GM12874 (cell line): Measurements from ENCODE around the gene ZC3H12D.

Source experiments
- TF ChIP-seq, protein P1 (sequence below): IDR thresholded peaks from 2 replicates; pipeline ENCODE4 v1.5.1; 2011; ENCODE audit warnings: low read depth, mild to moderate bottlenecking, control low read depth, low read length, moderate library complexity; ENCODE audit not compliant: insufficient read depth

Gene ZC3H12D

GRCh38 chr6:149445573-149445972, 39.2 kb downstream of the ZC3H12D start:
- TF ChIP-seq, protein P1, sequence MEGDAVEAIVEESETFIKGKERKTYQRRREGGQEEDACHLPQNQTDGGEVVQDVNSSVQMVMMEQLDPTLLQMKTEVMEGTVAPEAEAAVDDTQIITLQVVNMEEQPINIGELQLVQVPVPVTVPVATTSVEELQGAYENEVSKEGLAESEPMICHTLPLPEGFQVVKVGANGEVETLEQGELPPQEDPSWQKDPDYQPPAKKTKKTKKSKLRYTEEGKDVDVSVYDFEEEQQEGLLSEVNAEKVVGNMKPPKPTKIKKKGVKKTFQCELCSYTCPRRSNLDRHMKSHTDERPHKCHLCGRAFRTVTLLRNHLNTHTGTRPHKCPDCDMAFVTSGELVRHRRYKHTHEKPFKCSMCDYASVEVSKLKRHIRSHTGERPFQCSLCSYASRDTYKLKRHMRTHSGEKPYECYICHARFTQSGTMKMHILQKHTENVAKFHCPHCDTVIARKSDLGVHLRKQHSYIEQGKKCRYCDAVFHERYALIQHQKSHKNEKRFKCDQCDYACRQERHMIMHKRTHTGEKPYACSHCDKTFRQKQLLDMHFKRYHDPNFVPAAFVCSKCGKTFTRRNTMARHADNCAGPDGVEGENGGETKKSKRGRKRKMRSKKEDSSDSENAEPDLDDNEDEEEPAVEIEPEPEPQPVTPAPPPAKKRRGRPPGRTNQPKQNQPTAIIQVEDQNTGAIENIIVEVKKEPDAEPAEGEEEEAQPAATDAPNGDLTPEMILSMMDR = no peak

DNA sequence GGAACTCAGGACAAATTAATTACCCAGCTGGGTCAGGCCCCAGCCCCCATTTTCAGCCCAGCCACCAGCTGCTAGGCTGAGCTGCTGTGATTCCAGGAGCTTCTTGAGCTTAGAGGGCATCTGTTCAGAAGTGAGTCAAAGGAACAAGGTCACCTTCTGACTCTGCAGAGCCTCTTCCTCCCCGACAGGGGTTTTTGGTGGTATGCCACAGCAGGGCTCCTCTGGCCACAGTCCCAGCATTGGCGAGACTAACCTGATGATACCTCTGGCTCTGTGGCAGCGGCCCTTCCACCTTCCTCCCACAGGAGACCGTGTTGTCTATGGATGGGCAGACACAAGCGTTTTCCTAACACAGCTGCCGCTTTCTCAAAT, 39.7 kb downstream of the ZC3H12D start:
- TF ChIP-seq, protein P1 = no peak

DNA sequence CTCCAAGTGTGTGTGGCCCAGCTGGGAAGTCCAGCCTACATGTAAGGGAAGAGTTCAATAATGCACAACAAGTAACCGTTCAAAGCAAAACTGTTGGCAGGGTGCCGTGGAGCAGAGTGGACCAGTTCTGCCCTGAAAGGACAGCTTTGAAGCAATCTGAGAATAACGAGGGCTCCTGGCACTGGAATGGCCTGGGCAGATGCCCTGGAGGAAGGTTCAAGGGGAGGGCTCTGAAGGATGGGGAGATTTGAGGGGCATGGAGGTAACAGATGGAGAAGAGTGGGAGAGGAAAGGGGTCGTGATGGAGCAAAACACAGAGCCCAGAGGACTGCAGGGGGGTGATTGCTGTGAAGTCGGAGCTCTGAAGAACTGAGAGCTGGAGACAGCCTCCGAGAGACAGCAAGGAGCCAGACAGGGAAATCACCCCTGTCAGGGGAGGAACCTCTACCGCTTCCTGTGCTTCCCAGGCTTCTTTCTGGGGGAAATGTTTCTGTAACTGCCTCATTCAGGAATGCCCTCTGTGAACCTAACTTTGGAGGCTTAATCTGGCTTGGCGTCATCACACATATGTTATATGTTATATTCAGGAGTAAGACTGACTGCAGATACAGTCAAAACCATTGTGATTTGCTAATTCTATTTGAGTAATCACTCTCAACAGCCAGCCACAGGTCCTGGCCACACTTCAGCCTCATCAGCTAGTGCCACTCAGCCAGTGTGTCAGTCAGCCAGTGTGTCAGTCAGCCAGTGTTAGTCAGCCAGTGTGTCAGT, 41.2 kb downstream of the ZC3H12D start:
- TF ChIP-seq, protein P1 = no peak

DNA sequence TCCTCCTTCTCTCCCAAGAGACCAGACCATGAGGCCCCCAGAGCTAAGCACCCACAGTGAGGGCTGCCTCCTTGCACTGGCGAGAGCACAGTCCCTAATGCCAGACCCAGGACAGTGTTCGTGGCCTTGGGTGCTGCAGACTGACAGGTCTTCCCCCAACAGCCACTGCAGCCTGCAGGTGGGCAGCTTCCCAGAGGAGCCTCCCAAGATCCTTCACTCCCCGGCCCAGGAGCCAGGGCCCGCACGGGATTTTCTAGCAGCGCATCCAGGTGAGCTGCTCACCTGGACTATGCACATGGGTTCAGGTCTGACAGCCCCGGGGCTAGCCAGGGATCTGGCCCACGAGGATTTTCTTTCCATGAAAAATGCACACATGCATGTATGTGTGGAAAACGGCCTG, 43.1 kb downstream of the ZC3H12D start:
- TF ChIP-seq, protein P1 = no peak

DNA sequence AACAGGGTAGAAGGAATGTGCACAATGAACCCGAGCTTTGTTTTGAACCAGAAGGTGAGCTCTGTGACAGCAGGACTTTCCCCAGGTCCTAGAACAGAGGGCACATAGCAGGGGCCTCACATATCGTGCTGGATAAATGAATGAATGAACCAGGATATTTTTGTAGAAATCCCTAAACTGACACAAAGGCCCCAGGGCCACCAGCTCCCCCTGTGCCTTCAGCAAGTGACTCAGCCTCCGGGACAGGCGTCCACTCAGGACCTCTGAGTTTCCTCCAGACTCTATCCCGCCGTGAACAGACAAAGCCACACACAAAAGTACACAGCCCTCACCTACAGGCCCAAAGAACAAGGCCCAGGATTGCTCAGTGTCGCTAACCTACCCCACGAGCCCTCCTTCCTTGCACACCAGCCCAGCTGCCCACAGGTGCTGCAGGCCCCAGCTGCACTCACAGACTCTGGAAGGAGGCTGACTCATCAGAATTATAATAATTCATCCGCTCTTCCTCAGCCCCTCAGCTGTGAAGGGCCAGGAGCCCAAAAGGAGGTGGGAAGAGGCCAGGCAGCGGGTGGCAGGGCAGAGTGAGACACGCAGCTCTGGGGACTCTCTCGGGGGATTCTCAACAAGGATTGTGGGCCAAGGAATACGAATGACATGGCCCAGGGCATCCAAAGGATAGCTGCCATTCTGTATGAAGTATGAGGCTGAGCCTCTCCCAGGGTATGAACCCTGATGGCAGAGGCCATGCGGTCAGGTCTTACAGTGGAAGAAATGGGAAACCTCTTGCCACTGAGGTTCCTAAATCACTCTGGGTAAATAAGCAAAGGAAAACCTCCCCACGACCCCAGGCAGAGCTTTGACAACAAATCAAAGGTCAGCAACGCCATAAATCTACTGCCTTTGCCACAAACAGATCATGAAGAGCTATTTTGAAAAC, 43.8 kb downstream of the ZC3H12D start:
- TF ChIP-seq, protein P1 = no peak

DNA sequence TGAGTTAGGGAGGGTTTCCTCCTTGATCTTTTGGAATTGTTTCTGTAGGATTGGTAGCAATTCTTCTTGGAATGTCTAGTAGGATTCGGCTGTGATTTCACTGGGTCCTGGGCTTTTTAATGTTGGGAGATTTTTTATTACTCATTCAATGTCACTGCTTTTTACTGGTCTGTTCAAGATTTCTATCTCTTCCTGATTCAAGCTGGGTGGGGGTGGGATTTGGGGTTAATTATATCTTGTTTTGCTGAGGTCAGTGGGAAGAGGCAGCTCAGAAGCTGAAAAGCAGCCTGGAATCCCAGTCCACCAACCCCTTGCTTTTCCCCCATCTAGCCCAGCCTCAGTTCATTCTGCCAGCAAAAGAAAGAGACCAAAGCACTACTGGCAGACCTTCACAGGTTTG, 45.2 kb downstream of the ZC3H12D start:
- TF ChIP-seq, protein P1 = no peak

- TF ChIP-seq, protein P1 = no peak
Observed at GRCh38 chr6:149438855-149439254, 46.0 kb downstream of the ZC3H12D start.
